ENCODE measurements around the gene NUP93.
"Not testable (repeated sequence)": the region's sequence is repeated elsewhere in the genome, so short reads cannot be mapped to it uniquely, and the experiment has no call there.

NUP93 gene

GRCh38 chr16:56713794-56714193 lies 16.1 kb upstream of the NUP93 start:
- Histone ChIP-seq H3K9me3 (ENCODE audit: control insufficient read depth, insufficient read depth, low read length) (no peaks in the 10 kb centered on the region), H3K4me3 (ENCODE audit: low read depth, low read length) (no peak overlapping the region), H3K4me1 (ENCODE audit: control insufficient read depth, insufficient read depth, low read length) (no peaks in the 10 kb centered on the region), H3K9ac (ENCODE audit: low read depth, low read length) (no peak overlapping the region), H3K27me3 (ENCODE audit: control insufficient read depth, insufficient read depth, low read length) (peaks cover 7% of the 10 kb centered on the region), H3K36me3 (ENCODE audit: control insufficient read depth, insufficient read depth, low read length) (no peaks in the 10 kb centered on the region)

DNA sequence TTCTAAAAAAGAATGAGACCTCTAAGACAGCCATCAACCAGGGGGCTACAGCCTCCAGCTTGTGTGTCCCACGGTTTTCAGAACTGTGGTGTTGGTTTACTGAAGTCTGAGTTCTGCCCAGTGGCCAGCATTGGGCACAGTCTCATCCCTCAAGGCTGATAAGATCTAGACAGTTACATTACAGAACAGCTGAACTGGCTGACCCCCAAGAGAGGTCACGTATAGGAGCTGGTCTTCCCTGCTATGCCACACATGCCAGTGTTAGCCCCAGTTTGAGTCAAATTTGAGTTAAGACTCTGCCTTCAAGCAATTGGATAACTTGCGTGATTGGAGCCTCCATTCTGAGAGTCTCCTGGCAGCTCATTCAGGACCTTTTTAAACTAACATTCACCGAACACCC lies 14.8 kb upstream of the NUP93 start:
- Histone ChIP-seq H3K9me3 (ENCODE audit: control insufficient read depth, insufficient read depth, low read length) (no peaks in the 10 kb centered on the region), H3K4me3 (ENCODE audit: low read depth, low read length) (no peak overlapping the region), H3K9ac (ENCODE audit: low read depth, low read length) (no peak overlapping the region), H3K27me3 (ENCODE audit: control insufficient read depth, insufficient read depth, low read length) (peaks cover 7% of the 10 kb centered on the region), H3K36me3 (ENCODE audit: control insufficient read depth, insufficient read depth, low read length) (no peaks in the 10 kb centered on the region), H3K4me1 (ENCODE audit: control insufficient read depth, insufficient read depth, low read length) (no peaks in the 10 kb centered on the region)

DNA sequence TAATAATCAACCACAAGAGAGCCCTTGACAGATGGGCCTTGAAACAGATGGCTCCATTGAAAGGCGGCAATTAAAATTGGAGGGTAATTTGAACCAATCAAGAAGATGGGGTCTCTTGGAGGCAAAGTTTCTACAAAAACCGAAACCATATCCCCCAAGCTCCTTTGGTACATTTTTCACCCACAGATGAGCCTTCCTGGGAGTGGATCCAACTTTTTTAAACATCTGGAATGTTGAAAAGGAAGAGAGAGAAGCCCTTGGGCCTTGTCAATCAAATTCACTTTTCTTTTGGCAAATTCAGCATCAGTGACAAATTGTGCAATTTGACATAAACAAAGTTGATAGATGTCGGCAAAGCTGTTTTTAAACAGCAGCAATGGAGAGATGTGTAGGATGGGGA lies 13.2 kb upstream of the NUP93 start:
- H3K9me3 ChIP-seq (ENCODE audit: control insufficient read depth, insufficient read depth, low read length) = no peaks in the 10 kb centered on the region
- no peak overlapping the region for H3K4me3 ChIP-seq (ENCODE audit: low read depth, low read length)
- no peaks in the 10 kb centered on the region for H3K4me1 ChIP-seq (ENCODE audit: control insufficient read depth, insufficient read depth, low read length)
- no peaks in the 10 kb centered on the region for H3K36me3 ChIP-seq (ENCODE audit: control insufficient read depth, insufficient read depth, low read length)
- no peak overlapping the region for H3K9ac ChIP-seq (ENCODE audit: low read depth, low read length)
- H3K27me3 ChIP-seq (ENCODE audit: control insufficient read depth, insufficient read depth, low read length) = peaks cover 7% of the 10 kb centered on the region

DNA sequence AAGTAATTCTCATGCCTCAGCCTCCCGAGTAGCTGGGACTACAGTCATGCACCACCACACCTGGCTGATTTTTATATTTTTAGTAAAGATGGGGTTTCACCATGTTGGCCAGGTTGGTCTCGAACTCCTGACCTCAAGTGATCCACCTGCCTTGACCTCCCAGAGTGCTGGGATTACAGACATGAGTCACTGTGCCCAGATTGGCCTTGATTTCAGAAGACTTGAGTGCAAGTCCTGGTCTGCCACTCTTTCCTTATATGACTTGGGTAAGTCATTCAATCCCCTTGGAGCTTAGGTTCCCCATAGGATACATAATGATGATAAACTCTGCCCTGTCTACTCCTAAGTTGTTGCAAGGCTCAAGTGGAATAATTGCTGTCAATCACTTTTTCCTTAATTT lies 12.4 kb upstream of the NUP93 start:
- not testable (repeated sequence) for H3K9me3 ChIP-seq (ENCODE audit: control insufficient read depth, insufficient read depth, low read length); H3K27me3 ChIP-seq (ENCODE audit: control insufficient read depth, insufficient read depth, low read length); H3K4me3 ChIP-seq (ENCODE audit: low read depth, low read length); H3K36me3 ChIP-seq (ENCODE audit: control insufficient read depth, insufficient read depth, low read length); H3K4me1 ChIP-seq (ENCODE audit: control insufficient read depth, insufficient read depth, low read length); H3K9ac ChIP-seq (ENCODE audit: low read depth, low read length)

DNA sequence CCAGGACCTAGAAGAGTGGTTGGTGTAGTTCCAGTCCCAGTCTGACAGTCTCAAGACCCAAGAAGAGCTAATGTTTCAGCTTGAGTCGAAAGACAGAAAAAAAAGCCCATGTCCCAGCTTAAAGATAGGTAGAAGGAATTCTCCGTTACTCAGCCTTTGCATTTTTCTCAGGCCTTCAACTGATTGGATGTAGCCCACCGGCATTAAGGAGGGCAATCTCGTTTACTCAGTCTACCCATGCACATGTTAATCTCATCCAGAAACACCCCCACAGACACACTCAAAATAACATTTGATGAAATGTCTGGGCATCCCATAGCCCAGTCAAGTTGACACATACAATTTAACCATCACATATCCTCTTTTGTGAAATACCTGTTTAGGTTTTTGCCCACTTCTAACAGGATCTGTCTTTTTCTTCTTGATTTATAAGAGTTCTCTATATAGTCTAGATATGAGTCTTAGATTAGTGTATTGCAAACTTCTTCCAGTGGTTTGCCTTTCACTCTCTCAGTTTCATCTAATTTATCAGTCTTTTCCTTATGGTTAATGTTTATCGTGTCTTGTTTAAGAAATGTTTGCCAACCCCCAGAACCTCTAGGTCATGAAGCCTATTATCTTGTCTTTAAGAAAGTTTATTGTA lies 7.6 kb upstream of the NUP93 start:
- Histone ChIP-seq H3K4me1 (ENCODE audit: control insufficient read depth, insufficient read depth, low read length) (no peaks in the 10 kb centered on the region), H3K4me3 (ENCODE audit: low read depth, low read length) (no peak overlapping the region), H3K9me3 (ENCODE audit: control insufficient read depth, insufficient read depth, low read length) (no peaks in the 10 kb centered on the region), H3K36me3 (ENCODE audit: control insufficient read depth, insufficient read depth, low read length) (no peaks in the 10 kb centered on the region), H3K9ac (ENCODE audit: low read depth, low read length) (no peak overlapping the region), H3K27me3 (ENCODE audit: control insufficient read depth, insufficient read depth, low read length) (no peaks in the 10 kb centered on the region)

DNA sequence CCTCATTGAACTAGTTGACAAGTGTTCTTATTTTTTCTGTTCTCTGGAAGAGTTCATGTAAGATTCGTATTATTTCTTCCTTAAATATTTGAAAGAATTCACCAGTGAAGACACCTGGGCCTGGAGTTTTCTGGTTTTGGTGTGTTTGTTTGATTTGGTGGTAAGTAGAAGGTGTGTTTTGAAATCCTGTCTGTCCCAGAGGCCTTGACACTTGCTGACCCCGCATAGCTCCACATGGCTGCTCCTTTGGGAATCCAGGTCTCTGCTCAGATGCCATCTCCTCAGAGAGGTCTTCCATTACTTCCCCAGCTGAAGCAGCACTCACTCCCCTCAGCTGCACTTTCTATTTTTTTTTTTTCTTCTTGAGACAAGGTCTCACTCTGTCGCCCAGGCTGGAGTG lies 5.7 kb upstream of the NUP93 start:
- no peaks in the 10 kb centered on the region for H3K4me1 ChIP-seq (ENCODE audit: control insufficient read depth, insufficient read depth, low read length)
- H3K36me3 ChIP-seq (ENCODE audit: control insufficient read depth, insufficient read depth, low read length) = no peaks in the 10 kb centered on the region
- H3K27me3 ChIP-seq (ENCODE audit: control insufficient read depth, insufficient read depth, low read length) = no peaks in the 10 kb centered on the region
- no peak overlapping the region for H3K4me3 ChIP-seq (ENCODE audit: low read depth, low read length)
- no peak overlapping the region for H3K9ac ChIP-seq (ENCODE audit: low read depth, low read length)
- no peaks in the 10 kb centered on the region for H3K9me3 ChIP-seq (ENCODE audit: control insufficient read depth, insufficient read depth, low read length)

GRCh38 chr16:56726283-56726682 lies 3.6 kb upstream of the NUP93 start:
- Histone ChIP-seq H3K4me3 (ENCODE audit: low read depth, low read length) (no peak overlapping the region), H3K36me3 (ENCODE audit: control insufficient read depth, insufficient read depth, low read length) (no peaks in the 10 kb centered on the region), H3K9me3 (ENCODE audit: control insufficient read depth, insufficient read depth, low read length) (no peaks in the 10 kb centered on the region), H3K9ac (ENCODE audit: low read depth, low read length) (no peak overlapping the region), H3K4me1 (ENCODE audit: control insufficient read depth, insufficient read depth, low read length) (no peaks in the 10 kb centered on the region), H3K27me3 (ENCODE audit: control insufficient read depth, insufficient read depth, low read length) (no peaks in the 10 kb centered on the region)

DNA sequence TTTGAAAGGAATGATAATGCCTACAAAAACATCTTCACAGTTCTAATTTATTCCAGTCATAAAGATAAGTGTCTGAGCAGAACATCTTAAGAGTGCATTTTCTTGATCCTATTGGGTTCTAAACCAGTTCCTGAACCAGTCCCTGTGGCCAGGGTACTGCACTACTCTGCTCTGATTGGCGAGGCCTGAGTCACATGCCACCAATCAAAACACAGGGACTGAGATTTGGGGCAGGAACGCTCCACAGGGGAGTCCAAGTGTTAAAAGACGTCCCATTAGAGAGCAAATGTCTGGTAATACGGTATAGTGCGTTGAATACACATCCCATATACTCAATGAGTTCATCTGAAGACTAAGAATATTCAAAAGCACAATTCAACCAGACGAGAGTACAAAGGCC lies 3.0 kb upstream of the NUP93 start:
- Histone ChIP-seq H3K36me3 (ENCODE audit: control insufficient read depth, insufficient read depth, low read length) (no peaks in the 10 kb centered on the region), H3K4me1 (ENCODE audit: control insufficient read depth, insufficient read depth, low read length) (no peaks in the 10 kb centered on the region)

DNA sequence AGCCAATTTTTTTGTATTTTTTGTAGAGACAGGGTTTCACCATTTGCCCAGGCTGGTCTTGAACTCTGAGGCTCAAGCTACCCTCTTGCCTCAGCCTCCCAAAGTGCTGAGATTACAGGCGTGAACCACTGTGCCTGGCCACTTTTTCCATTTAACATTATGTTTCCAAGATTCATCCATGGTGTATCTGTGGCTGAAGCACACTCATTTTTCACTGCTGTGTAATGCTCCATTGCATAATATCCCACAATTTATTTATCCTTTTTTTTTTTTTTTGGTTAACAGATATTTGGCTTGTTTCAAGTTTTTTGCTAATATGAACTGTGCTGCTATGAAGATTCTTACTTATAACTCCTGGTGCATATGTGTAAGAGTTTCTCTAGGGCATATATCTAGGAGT lies 1.9 kb upstream of the NUP93 start:
- Histone ChIP-seq H3K4me1 (ENCODE audit: control insufficient read depth, insufficient read depth, low read length) (no peaks in the 10 kb centered on the region), H3K9ac (ENCODE audit: low read depth, low read length) (no peak overlapping the region), H3K36me3 (ENCODE audit: control insufficient read depth, insufficient read depth, low read length) (no peaks in the 10 kb centered on the region), H3K27me3 (ENCODE audit: control insufficient read depth, insufficient read depth, low read length) (no peaks in the 10 kb centered on the region), H3K9me3 (ENCODE audit: control insufficient read depth, insufficient read depth, low read length) (no peaks in the 10 kb centered on the region), H3K4me3 (ENCODE audit: low read depth, low read length) (no peak overlapping the region)

More for the DNA sequence above, 3.0 kb upstream of the NUP93 start:
- H3K9me3 ChIP-seq (ENCODE audit: control insufficient read depth, insufficient read depth, low read length) = no peaks in the 10 kb centered on the region
- no peaks in the 10 kb centered on the region for H3K27me3 ChIP-seq (ENCODE audit: control insufficient read depth, insufficient read depth, low read length)
- H3K9ac ChIP-seq (ENCODE audit: low read depth, low read length) = no peak overlapping the region
- H3K4me3 ChIP-seq (ENCODE audit: low read depth, low read length) = no peak overlapping the region

DNA sequence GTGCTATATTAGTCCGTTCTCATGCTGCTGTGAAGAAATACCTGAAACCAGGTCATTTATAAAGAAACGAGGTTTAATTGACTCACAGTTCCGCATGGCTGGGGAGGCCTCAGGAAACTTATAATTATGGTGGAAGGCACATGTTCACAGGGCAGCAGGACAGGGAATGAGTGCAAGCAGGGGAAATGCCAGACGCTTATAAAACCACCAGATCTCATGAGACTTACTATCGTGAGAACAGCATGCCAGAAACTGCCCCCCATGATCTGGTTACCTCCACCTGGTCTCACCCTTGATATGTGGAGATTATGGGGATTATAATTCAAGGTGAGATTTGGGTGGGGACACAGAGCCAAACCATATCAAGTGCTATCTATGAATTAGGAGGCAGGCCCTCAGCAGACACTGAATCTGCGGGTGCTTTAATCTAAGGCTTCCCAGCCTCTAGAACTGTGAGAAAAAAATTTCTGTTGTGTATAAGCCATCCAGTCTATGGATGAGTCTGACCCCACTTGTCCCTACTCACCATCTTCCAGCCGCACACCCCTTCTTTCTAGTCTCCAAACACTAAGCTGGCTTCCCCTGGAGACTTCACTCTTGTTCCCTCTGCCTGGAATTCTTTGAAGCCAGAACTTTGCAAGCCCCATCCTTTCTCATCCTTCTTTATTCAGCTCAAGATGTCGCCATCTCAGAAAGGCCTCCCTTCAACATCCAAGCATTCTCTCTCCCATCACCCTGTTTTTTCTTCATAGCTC lies 772 bp upstream of the NUP93 start:
- no peaks in the 10 kb centered on the region for H3K4me1 ChIP-seq (ENCODE audit: control insufficient read depth, insufficient read depth, low read length)
- peak overlapping the region; percentile 67 for H3K9ac ChIP-seq (ENCODE audit: low read depth, low read length)
- H3K27me3 ChIP-seq (ENCODE audit: control insufficient read depth, insufficient read depth, low read length) = no peaks in the 10 kb centered on the region
- H3K36me3 ChIP-seq (ENCODE audit: control insufficient read depth, insufficient read depth, low read length) = no peaks in the 10 kb centered on the region
- peak overlapping the region; percentile 70 for H3K4me3 ChIP-seq (ENCODE audit: low read depth, low read length)
- H3K9me3 ChIP-seq (ENCODE audit: control insufficient read depth, insufficient read depth, low read length) = no peaks in the 10 kb centered on the region

- Histone ChIP-seq H3K9me3 (ENCODE audit: control insufficient read depth, insufficient read depth, low read length) (no peaks in the 10 kb centered on the region), H3K4me1 (ENCODE audit: control insufficient read depth, insufficient read depth, low read length) (no peaks in the 10 kb centered on the region), H3K9ac (ENCODE audit: low read depth, low read length) (no peak overlapping the region), H3K4me3 (ENCODE audit: low read depth, low read length) (no peak overlapping the region), H3K27me3 (ENCODE audit: control insufficient read depth, insufficient read depth, low read length) (no peaks in the 10 kb centered on the region), H3K36me3 (ENCODE audit: control insufficient read depth, insufficient read depth, low read length) (no peaks in the 10 kb centered on the region)
Observed at GRCh38 chr16:56732366-56732765, 2.4 kb downstream of the NUP93 start.

DNA sequence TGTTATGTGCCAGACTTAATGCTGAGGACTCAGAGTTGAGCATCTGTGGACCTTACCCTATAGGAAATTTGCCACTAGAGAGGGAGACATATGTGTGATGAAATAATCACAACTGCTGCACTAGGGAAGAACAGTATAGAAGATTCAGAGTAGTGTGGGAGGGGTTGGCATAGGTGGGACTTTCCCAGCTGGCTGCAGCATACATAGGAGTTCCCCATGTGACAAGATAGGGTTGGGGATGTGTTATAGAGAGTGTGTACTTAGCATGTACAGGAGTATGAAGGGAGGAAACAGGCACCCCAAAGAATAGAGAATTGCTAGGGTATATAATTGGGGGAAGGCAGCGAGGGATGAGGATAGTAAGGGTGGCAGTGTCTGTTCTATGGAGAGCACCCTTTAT lies 2.9 kb downstream of the NUP93 start:
- no peak overlapping the region for H3K4me3 ChIP-seq (ENCODE audit: low read depth, low read length)
- no peak overlapping the region for H3K9ac ChIP-seq (ENCODE audit: low read depth, low read length)
- no peaks in the 10 kb centered on the region for H3K27me3 ChIP-seq (ENCODE audit: control insufficient read depth, insufficient read depth, low read length)
- no peaks in the 10 kb centered on the region for H3K36me3 ChIP-seq (ENCODE audit: control insufficient read depth, insufficient read depth, low read length)
- H3K9me3 ChIP-seq (ENCODE audit: control insufficient read depth, insufficient read depth, low read length) = peaks cover 3% of the 10 kb centered on the region
- no peaks in the 10 kb centered on the region for H3K4me1 ChIP-seq (ENCODE audit: control insufficient read depth, insufficient read depth, low read length)

Measured in iPS-15b (cell line).